Activated CD4-positive, alpha-beta T cell treated with anti-CD3 and anti-CD28 coated beads for 36 hours (primary cell): ENCODE data around the gene ABO. TPM values are rescaled to one million over a fixed set of nuclear protein-coding genes. Genes with fewer than 3 reads are reported as not detected.
"Not testable (repeated sequence)": the region's sequence is repeated elsewhere in the genome, so short reads cannot be mapped to it uniquely, and the experiment has no call there.

Experiments used
- ATAC-seq: fragments of 200-7000 bp; cut with Tn5 transposase; one replicate; pipeline ENCODE4 v1.10.0; 2021; ENCODE audit warnings: mild to moderate bottlenecking, moderate library complexity
- CTCF ChIA-PET: fragments of 350-600 bp; sonication (Branson Sonifier 250); formaldehyde crosslinking; loops from one replicate; lab custom pipeline; 2021; ENCODE audit warnings: antibody characterized with exemption; lab: Charles Lee
- POLR2A ChIA-PET: fragments of 350-600 bp; sonication (Branson Sonifier 250); formaldehyde crosslinking; loops from one replicate; lab custom pipeline; 2021; ENCODE audit warnings: antibody characterized with exemption, inconsistent platforms; lab: Charles Lee
- DNase-seq: peaks from one replicate; pipeline ENCODE4 v3.0.0-alpha.2; 2020
- H3K27ac Mint-ChIP-seq: one replicate; pipeline ENCODE4 v1.8.0; 2021; ENCODE audit warnings: mixed read lengths
- H3K27me3 Mint-ChIP-seq: one replicate; pipeline ENCODE4 v1.8.0; 2021; ENCODE audit warnings: mixed read lengths
- H3K36me3 Mint-ChIP-seq: one replicate; pipeline ENCODE4 v1.8.0; 2021; ENCODE audit warnings: low read depth, mixed read lengths
- H3K4me1 Mint-ChIP-seq: one replicate; pipeline ENCODE4 v1.8.0; 2021; ENCODE audit warnings: mixed read lengths
- H3K4me3 Mint-ChIP-seq: one replicate; pipeline ENCODE4 v1.8.0; 2021; ENCODE audit warnings: mild to moderate bottlenecking, moderate library complexity, mixed read lengths
- H3K9me3 Mint-ChIP-seq: one replicate; pipeline ENCODE4 v1.8.0; 2021; ENCODE audit warnings: low read depth, mixed read lengths
- intact Hi-C, 2 experiments: fragments of 100-400 bp; cut with DNase I in 1 of 2; cut with micrococcal nuclease in 1 of 2; formaldehyde crosslinking; loops; one replicate each; pipeline versions ENCODE4 v1.14.2 to v1.15.1; 2022 to 2024; cut with DNase I, micrococcal nuclease
- total RNA-seq, 2 experiments: library from RNA; stranded (reverse); gene quantifications; one replicate each; pipeline ENCODE4 v1.2.3, GENCODE V29; 2021

The ABO gene
- total RNA-seq, 2 experiments from 2014 or later = 0.09 TPM; not detected in 1

DNA sequence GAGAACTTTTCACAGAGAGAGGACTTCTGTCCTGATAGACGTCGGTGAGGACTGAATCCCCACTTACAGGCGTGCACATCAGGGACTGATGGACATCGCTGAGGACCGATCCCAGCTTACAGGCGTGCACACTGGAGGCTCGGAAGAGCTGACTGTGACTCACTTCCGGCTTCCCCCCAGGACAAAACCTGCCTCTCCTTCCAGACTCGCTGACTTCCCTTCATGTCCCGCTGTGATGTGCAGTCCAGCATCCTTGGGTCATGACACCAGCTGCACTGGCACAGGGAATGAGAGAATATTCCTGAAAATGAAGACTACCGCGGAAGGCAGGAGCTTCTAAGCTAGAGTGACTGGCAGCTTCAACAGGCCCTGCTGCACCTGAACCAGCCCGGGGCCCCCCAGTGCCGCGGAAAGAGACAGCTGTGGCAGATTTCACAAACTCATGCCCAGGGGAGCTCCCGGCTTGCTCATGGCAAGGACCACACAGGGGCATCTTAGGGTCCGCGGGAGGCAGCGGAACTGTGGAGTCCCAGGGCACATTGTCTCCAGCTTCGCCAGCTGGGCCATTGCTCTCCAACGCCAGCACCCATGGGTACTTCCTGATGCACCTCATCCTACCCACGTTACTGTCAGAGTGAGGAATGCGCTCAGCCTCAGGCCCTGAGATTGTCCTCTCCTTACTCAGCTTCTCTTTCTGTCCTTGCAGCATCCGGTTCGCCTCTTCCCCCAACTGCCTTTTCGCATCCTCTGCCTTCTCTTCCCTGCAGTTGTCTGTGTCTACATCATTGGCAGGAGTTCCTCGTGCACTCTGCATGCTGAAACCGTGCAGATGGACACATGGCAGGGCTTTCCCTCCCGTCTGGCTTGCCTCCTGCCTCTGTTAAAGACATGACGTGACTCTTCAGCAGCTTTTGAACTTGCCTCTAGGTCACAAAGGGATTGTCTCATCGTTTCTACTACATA, 31.5 kb upstream of the ABO start:
- H3K36me3 Mint-ChIP-seq = no peaks in the 10 kb centered on the region
- no peak for DNase-seq
- intact Hi-C loops = no loop called here
- CTCF ChIA-PET = interaction anchor here (0.6 to 0.9 kb wide), 3 partner anchors 10 to 436 kb away, joined by 3 read pairs; no protein-coding TSS in a partner anchor
- no peak for ATAC-seq
- no peaks in the 10 kb centered on the region for H3K9me3 Mint-ChIP-seq
- H3K27ac Mint-ChIP-seq = no peak overlapping the region
- no peaks in the 10 kb centered on the region for H3K4me1 Mint-ChIP-seq
- H3K4me3 Mint-ChIP-seq = no peak overlapping the region
- POLR2A ChIA-PET = interaction anchor here (0.5 kb wide), 1 partner anchor 219 kb away, joined by 3 read pairs; no protein-coding TSS in a partner anchor
- no peaks in the 10 kb centered on the region for H3K27me3 Mint-ChIP-seq

DNA sequence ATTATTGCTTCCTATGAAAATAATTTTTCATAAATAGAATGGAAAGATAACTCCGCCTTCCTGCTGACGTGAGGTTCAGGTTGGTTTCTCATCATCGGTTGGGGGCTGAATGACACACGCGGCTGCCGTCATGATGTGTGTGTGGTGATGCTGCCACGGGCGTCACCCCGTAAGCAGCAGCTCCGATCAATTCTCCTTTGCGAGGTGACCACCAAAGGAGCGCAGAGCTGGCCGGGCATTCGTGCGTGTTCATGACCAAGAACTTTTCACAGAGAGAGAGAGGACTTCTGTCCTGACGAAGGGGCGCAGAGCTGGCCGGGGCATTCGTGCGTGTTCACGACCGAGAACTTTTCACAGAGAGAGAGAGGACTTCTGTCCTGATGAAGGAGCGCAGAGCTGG, 30.7 kb upstream of the ABO start:
- no peaks in the 10 kb centered on the region for H3K9me3 Mint-ChIP-seq
- POLR2A ChIA-PET = no interaction called here
- H3K36me3 Mint-ChIP-seq = no peaks in the 10 kb centered on the region
- no peaks in the 10 kb centered on the region for H3K4me1 Mint-ChIP-seq
- no peak overlapping the region for H3K4me3 Mint-ChIP-seq
- no peak overlapping the region for H3K27ac Mint-ChIP-seq
- H3K27me3 Mint-ChIP-seq = no peaks in the 10 kb centered on the region
- intact Hi-C loops = no loop called here
- ATAC-seq = no peak
- DNase-seq = no peak
- CTCF ChIA-PET = no interaction called here

DNA sequence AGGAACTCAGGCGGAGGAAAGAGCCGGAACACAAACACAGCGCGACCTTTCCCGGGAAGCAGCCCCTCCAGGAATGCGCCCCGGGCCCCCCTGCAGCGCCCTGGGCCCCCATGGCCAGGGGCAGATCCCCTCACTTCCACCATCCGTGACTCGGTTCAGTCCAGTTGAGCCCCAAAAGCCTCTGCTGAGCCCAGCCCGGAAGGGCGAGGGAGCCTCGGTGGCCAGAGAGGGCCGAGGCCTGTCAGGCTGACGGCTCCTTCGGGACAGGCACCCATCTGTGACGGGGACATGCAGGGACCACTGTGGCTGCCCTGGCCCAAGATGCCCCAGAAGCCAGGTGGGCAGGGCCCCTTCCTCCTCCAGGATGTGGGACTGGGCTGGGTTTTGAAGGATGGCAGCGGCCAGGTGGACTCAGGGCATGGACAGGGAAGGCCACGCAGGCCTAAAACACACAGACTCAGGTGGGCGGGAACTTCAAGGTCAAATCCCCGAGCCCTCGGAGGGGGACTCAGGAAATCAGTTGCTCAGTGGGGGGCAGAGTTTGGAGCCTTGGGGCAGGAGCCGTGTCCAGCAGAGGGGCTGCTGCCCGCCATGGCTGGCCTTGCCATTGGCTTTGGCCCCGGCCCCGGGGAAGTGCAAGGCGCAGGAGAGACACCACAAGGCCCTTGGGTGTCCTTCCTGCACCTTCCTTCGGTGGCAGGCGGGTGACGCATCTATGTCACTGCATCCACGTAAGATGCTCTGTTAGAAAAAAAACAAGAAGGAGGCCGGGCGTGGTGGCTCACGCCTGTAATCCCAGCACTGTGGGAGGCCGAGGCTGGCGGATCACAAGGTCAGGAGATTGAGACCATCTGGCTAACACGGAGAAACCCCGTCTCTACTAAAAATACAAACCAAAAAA, 29.7 kb upstream of the ABO start:
- Mint-ChIP-seq H3K27me3 (no peaks in the 10 kb centered on the region), H3K9me3 (no peaks in the 10 kb centered on the region), H3K4me3 (no peak overlapping the region), H3K4me1 (no peaks in the 10 kb centered on the region), H3K27ac (no peak overlapping the region), H3K36me3 (no peaks in the 10 kb centered on the region)
- intact Hi-C loops = no loop called here
- DNase-seq (no peak), ATAC-seq (no peak)
- ChIA-PET CTCF (no interaction called here), POLR2A (interaction anchor here (0.7 kb wide), 1 partner anchor 119 kb away, joined by 3 read pairs; no protein-coding TSS in a partner anchor)

DNA sequence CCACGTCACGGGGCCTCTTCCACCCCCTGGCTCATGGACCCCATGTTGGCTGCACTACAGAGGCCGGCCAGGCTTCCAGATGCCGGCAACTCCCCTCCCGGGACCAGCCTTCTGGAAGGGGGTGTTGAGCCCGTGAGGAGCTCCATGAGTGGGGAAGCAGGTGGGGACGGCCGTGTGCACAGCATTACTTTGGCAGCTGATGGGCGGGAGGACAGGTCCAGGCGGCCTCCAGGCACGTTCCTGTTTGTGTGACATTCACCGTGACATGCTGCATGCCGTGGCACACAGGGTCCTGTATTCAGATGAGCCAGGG, 29.1 kb upstream of the ABO start:
- no peak overlapping the region for H3K27ac Mint-ChIP-seq
- POLR2A ChIA-PET = no interaction called here
- no peak for DNase-seq
- no peaks in the 10 kb centered on the region for H3K36me3 Mint-ChIP-seq
- no peak overlapping the region for H3K4me3 Mint-ChIP-seq
- ATAC-seq = no peak
- H3K4me1 Mint-ChIP-seq = no peaks in the 10 kb centered on the region
- intact Hi-C loops = no loop called here
- no peaks in the 10 kb centered on the region for H3K9me3 Mint-ChIP-seq
- CTCF ChIA-PET = no interaction called here
- peaks cover 3% of the 10 kb centered on the region for H3K27me3 Mint-ChIP-seq

DNA sequence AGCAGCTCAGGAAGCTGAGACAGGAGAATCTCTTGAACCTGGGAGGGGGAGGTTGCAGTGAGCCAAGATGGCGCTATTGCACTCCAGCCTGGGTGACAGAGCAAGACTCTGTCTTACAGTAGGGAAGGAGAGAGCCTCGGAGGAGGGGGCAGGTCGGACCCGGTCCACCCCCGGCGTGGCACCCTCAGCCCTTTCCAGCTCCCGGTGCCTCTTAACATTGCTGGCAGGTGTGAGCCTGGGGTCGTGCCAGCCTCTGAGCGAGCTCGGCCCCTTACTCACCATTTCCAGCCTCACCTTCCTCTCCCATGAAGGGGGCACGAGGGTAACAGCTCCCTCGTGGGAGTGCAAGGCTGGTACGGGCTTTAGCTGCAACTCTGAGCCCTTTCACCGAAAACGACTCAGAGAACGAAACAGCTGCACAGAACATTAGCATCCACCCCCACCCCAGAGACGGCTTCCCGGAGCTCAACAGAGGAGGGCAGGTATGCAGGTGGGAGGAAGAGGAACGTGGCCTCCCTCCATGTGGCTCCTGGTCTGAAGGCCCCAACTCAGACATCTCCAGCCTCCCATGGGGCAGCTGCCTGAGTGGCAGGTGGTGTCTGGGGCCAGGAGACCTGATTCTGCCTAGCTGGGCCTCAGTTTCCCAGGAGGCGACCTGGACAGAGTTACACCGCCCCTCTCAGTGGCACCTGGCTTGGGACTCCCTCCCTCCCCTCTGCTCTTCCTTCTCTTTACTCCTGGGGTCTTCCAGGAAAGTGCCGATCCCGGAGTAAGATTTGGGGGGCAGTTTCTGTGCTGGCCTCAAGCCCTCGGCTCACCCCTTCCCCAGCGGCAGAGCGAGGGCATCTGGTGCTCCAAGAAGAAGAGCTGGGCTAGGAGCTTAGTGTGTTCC, 28.5 kb upstream of the ABO start:
- no peak for ATAC-seq
- intact Hi-C loops = no loop called here
- DNase-seq = no peak
- ChIA-PET POLR2A (no interaction called here), CTCF (no interaction called here)
- H3K27me3 Mint-ChIP-seq = peaks cover 3% of the 10 kb centered on the region
- H3K9me3 Mint-ChIP-seq = no peaks in the 10 kb centered on the region
- no peak overlapping the region for H3K27ac Mint-ChIP-seq
- no peaks in the 10 kb centered on the region for H3K4me1 Mint-ChIP-seq
- no peaks in the 10 kb centered on the region for H3K36me3 Mint-ChIP-seq
- no peak overlapping the region for H3K4me3 Mint-ChIP-seq

DNA sequence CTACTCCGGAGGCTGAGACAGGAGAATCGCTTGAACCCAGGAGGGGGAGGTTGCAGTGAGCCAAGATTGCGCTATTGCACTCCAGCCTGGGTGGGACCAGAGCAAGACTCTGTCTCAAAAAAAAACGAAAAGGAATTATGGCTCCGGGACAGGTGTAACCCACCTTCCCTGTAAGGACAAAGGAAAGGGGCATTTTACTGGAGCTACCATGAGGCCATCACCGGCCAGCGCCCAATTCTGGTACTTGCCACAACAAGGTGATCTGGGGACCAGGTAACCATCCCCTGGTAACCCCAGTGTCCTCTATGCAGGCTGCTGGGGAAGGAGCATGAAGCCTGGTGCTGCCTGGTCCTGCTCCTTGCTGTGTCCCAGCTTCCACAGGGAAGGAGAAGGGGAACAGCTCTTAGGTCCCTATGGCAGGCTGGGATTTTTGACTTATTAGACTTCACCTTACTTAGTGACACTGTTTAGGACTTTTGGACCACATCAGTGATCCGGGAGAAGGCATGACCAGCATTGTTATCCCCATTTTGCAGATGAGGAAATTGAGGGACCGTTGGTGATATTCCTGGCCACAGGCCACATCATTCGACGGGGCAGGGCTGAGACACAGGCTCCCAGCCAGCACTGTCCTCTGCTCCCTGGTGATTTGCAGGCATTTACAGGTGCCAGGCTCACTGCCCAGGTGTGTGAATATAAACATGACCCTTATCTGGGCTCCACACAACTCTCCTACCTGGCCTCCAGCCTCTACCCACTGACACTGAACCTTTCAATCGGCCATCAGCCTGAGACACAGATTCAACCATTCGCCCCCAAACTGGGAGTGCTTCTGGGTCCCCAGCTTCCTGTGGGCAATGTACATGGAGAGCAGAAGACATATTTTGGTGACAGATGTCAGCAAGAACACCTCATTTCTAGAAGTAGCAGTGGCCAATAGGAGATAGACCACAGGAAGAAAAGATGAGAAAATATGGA, 26.5 kb upstream of the ABO start:
- Mint-ChIP-seq H3K9me3 (no peaks in the 10 kb centered on the region), H3K27ac (no peak overlapping the region), H3K27me3 (peaks cover 3% of the 10 kb centered on the region), H3K36me3 (no peaks in the 10 kb centered on the region), H3K4me3 (no peak overlapping the region), H3K4me1 (no peaks in the 10 kb centered on the region)
- intact Hi-C loops = no loop called here
- CTCF ChIA-PET = interaction anchor here (0.7 kb wide), 1 partner anchor 114 kb away, joined by 4 read pairs; no protein-coding TSS in a partner anchor
- DNase-seq = no peak
- POLR2A ChIA-PET = no interaction called here
- ATAC-seq = no peak

DNA sequence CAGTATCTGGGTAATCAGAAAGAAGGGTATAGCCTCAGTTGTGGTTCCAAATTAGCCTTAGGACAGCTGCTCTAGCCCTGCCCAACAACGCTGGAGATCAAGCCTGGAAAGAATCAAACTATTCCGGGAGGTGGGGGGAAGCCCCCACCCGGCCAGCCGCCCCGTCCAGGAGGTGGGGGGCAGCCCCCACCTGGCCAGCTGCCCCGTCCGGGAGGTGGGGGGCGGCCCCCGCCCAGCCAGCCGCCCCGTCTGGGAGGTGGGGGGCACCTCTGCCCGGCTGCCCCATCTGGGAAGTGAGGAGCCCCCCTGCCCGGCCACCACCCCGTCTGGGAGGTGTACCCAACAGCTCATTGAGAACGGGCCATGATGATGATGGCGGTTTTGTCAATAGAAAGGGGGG, 25.0 kb upstream of the ABO start:
- DNase-seq, POLR2A ChIA-PET, intact Hi-C loops, H3K36me3 Mint-ChIP-seq, H3K27me3 Mint-ChIP-seq, H3K9me3 Mint-ChIP-seq, CTCF ChIA-PET, ATAC-seq, H3K4me1 Mint-ChIP-seq, H3K4me3 Mint-ChIP-seq, H3K27ac Mint-ChIP-seq: not testable (repeated sequence)

DNA sequence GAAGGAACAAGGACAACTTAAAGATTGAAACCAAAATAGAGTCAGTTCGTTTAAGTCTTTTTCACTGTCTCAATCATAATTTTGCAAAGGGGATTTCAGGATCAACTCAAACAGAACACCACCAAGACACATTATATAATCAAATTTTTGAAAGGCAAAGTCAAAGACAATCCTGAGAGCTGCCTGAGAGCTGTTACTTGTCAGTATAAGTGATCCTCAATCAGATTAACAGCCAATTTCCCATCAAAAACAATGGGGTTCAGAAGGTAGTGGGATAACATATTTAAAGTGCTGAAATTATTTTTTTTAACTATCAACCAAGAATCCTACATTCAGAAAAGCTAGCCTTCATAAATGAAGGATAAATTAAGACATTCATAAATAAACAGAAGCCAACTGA, 19.3 kb upstream of the ABO start:
- no peak overlapping the region for H3K4me3 Mint-ChIP-seq
- ATAC-seq = no peak
- H3K36me3 Mint-ChIP-seq = no peaks in the 10 kb centered on the region
- ChIA-PET POLR2A (no interaction called here), CTCF (interaction anchor here (0.8 kb wide), 1 partner anchor 23 kb away, joined by 3 read pairs; no protein-coding TSS in a partner anchor)
- DNase-seq = no peak
- H3K27ac Mint-ChIP-seq = no peak overlapping the region
- intact Hi-C loops = loop anchor here in 1 of 2 experiments (5.0 kb wide), 1 partner anchor 38 kb away; no protein-coding TSS in a partner anchor
- H3K9me3 Mint-ChIP-seq = peaks cover 15% of the 10 kb centered on the region
- H3K4me1 Mint-ChIP-seq = no peaks in the 10 kb centered on the region
- peaks cover 15% of the 10 kb centered on the region for H3K27me3 Mint-ChIP-seq

DNA sequence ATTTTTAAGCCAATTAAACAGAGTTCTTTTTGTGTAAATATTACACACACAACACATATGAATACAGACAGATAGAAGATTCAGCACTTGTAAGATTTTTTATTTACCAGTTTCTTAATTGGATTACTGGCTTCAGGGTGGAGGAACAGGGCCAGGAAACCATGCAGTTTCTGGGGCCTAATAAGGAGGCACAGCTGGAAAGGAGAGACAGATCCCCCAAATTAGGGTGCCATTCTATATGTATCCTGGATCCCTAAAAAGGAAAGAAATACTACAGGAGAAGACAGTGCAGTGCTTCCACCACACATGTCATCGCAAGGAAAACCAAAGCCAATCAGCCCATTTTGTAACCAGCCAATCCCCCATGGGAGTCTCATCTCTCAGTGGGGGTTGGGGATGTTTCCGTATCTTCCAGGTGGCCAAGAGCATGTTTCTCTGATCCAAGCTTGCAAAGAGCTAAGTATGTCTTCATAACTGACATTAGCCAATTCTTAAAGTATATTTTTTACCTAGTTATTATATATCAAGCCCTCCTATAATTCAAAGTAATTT, 15.8 kb upstream of the ABO start:
- DNase-seq (no peak), ATAC-seq (no peak)
- no peak overlapping the region for H3K27ac Mint-ChIP-seq
- no peak overlapping the region for H3K4me3 Mint-ChIP-seq
- H3K4me1 Mint-ChIP-seq = no peaks in the 10 kb centered on the region
- ChIA-PET CTCF (interaction anchor here (0.5 to 1.6 kb wide), 2 partner anchors 15 to 103 kb away, joined by 3 to 8 read pairs; no protein-coding TSS in a partner anchor), POLR2A (no interaction called here)
- peaks cover 17% of the 10 kb centered on the region for H3K9me3 Mint-ChIP-seq
- intact Hi-C loops = loop anchor here in 1 of 2 experiments (5.0 kb wide), 1 partner anchor 41 kb away; no protein-coding TSS in a partner anchor
- H3K27me3 Mint-ChIP-seq = peaks cover 15% of the 10 kb centered on the region
- no peaks in the 10 kb centered on the region for H3K36me3 Mint-ChIP-seq

DNA sequence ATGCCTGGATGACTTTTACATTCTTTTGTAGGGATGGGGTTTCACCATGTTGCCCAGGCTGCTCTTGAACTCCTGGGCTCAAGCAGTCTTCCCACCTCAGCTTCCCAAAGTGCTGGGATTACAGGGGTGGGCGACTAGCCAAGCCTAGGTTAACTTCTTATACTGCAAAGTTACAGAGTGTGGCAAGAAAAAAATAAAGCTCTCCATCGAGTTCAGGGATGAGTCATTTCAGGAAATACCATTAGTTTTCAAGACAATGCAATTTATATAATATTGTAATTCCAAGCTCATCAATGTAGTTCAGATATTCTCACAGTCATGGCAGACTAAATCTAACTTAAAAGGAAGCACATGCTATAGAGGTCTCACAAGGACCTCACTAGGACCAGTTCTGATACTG, 11.5 kb upstream of the ABO start:
- no peaks in the 10 kb centered on the region for H3K4me1 Mint-ChIP-seq
- ChIA-PET CTCF (interaction anchor here (1.0 kb wide), 1 partner anchor 48 kb away, joined by 3 read pairs; no protein-coding TSS in a partner anchor), POLR2A (no interaction called here)
- H3K27me3 Mint-ChIP-seq = no peaks in the 10 kb centered on the region
- H3K36me3 Mint-ChIP-seq = no peaks in the 10 kb centered on the region
- no peak overlapping the region for H3K4me3 Mint-ChIP-seq
- DNase-seq (no peak), ATAC-seq (no peak)
- no peak overlapping the region for H3K27ac Mint-ChIP-seq
- H3K9me3 Mint-ChIP-seq = peaks cover 12% of the 10 kb centered on the region
- intact Hi-C loops = no loop called here
